GM19351 (cell line): Measurements from ENCODE around the gene PAXIP1.
"Not testable (repeated sequence)": the region's sequence is repeated elsewhere in the genome, so short reads cannot be mapped to it uniquely, and the experiment has no call there.

Experiments used
- ATAC-seq: cut with Tn5 transposase; IDR thresholded peaks from one replicate; pipeline ENCODE4 v1.9.1; 2021; ENCODE audit warnings: mild to moderate bottlenecking, moderate library complexity; ENCODE audit not compliant: unreplicated experiment

The PAXIP1 gene

DNA sequence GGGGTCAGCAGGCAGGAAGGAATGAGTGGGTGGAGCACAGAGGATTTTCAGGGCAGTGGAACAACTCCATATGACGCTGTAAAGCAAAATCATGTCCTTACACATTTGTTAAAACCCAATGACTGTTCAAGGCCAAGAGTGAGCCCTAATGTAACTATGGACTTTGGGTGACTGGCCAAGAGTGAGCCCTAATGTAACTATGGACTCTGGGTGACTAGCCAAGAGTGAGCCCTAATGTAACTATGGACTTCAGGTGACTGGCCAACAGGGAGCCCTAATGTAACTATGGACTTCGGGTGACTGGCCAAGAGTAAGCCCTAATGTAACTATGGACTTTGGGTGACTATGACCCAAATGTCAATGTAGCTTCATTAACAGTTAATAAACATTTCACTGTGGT is 52.0 kb downstream of the PAXIP1 start:
- ATAC-seq: no peak

DNA sequence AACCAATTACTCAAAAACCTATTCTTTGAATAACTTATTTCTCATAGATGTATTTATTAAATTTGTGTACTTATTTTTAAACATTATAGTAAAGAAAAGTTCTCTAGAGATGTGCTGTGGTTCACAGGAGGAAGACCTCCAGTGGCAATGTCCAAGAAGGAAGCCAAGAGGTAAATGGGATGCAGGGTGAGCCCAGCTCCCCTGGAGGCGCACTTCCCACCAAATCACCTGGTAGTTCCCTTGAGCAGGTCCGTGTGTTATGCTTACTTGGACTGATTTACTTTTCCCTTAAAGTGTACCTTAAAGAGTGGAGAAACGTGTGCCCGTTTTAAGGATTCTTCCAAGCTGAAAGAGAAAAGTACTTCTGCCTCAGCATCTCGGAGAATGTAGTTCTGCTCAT is 55.3 kb downstream of the PAXIP1 start:
- ATAC-seq: no peak

DNA sequence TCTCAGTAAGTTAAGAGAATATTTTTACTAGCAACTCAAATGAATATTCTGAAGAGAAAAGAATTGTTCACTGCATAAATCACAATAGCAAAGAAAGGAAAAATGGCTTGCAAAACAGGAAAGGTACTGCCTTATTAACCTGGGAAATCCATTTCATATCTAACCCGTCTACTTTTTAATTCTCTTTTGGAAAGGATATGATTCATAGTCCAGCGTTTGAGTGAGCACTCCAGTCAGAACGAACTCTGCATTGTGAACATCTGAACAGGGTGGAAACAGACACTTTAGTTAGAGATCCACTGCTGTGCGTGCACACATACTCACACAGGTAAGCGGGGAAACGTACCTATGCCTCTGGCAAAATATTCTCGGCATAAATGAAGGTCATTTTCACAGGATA is 56.8 kb downstream of the PAXIP1 start:
- ATAC-seq: no peak

- no peak for ATAC-seq
Measured at GRCh38 chr7:154943906-154944305, 59.0 kb downstream of the PAXIP1 start.

DNA sequence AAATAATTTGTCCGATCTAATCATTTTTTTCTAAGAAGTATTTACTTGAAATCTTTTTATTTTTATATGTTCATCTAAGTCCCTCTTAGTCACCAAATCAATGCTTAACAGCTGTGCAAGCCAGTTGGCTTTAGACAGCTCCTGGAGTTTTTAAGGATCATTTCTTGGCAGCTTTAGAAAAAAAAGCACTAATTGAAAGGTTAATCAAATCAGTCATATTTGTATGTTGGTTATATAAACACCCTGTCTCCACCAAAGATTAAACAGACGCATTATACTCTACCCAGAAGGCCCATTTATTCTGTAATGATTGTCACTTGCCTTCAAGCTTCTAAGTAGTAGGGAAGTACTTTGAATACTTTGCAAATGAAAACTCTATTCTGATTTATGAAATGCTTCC is 60.2 kb downstream of the PAXIP1 start:
- no peak for ATAC-seq

DNA sequence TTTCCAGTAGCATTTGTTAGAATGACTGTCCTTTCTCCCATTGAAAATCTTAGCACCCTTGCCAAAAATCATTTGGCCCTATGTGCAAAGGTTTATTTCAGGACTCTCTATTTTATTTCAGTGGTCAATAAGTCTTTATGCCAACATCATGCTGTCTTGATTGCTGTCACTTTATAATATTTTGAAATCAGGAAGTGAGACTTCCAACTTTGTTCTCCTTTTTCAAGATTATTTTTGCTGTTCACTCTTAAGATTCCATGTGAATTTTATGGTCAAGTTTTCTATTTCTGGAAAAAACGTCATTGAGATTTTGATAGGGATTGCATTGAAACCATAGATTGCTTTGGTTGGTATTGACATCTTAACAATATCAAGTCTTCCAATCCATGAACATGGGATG is 65.1 kb downstream of the PAXIP1 start:
- ATAC-seq: no peak

- ATAC-seq: not testable (repeated sequence)
Measured at GRCh38 chr7:154934353-154934952, 68.5 kb downstream of the PAXIP1 start.

DNA sequence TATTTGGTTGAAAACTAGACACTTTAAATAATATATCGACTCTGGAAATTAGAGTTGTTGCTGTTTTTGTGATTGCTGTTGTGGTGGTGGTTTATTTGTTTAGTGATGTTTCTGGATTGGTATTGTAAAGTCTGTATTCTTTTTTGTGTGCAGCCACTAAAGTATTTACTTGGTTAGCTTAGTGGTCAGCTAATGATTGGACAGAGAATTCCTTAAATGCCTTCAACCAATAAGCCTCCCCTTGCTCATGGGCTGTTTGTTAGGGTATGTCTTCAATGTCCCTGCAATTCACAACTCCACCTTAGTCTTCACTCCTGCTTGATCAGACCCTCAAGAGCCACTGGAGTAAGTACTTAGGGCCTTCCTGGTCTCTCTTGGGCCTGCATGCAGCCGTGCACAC is 71.0 kb downstream of the PAXIP1 start:
- ATAC-seq: no peak

GRCh38 chr7:154929006-154929726 is 73.8 kb downstream of the PAXIP1 start:
- no peak for ATAC-seq

GRCh38 chr7:154928136-154929005 is 74.6 kb downstream of the PAXIP1 start:
- peak; percentile 81 for ATAC-seq

- ATAC-seq: peak; percentile 57
Measured at GRCh38 chr7:154927624-154928125, 75.2 kb downstream of the PAXIP1 start.

GRCh38 chr7:154922472-154922871 is 80.5 kb downstream of the PAXIP1 start:
- ATAC-seq: not testable (repeated sequence)

- ATAC-seq: no peak
Measured at GRCh38 chr7:154919344-154920225, 83.3 kb downstream of the PAXIP1 start.

GRCh38 chr7:154918741-154919140 is 84.2 kb downstream of the PAXIP1 start:
- ATAC-seq: no peak

- no peak for ATAC-seq
Measured at GRCh38 chr7:154918266-154918665, 84.7 kb downstream of the PAXIP1 start.

DNA sequence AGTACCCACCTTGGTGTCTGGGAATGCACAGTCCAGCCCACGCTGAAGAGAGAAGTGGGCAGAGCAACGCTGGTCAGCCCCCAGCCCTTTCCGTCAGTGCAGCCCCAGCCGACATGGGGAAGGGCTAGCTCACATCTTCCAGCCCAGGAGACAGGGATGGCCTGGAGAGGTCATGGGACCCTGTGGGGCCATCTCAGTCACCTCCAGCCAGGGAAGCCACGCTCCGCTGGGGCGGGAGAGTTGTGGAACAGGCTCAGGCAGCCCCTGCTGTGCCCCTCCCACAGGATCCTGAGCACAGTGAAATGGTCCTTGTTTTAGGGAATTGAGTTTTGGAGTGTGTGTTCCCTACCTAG is 85.1 kb downstream of the PAXIP1 start:
- ATAC-seq: no peak

DNA sequence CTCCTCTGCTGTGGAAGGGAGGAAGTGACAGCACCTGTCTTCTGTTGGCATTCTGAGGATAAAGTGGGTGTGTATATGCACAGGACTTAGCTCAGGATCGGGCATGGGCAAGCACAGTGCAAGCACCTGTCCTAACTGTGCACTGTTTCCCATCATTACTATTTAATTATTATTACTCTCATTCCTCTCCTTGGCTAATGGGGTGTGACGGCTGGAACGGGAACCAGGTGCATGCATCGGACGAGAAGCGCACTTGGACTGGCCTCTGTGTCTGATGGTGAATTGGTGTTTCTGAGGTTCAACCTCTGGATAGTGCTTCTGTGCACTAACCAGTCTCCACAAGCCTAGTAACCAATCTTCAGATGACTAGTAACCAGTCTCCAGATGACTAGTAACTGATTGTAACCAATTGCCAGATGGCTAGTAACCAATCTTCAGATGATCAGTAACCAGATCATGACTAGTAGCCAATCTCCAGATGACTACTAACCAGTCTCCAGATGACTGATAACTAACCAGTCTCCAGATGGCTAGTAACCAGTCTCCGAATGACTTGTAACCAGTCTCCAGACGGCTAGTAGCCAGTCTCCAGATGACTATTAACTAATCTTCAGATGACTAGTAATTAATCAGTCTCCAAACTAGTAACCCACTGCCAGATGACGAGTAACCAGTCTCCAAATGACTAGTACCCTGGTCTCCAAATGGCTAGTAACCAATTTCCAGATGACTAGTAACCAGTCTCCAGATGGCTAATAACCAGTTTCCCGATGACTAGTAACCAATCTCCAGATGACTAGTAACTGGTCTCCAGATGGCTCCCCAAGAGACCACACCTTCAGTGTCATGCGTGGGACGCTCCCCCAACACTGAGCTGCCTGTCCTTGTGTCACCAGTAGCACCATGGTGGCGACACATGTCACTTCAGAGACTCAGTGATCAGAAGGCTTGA is 85.8 kb downstream of the PAXIP1 start:
- no peak for ATAC-seq

GRCh38 chr7:154916381-154916780 is 86.5 kb downstream of the PAXIP1 start:
- no peak for ATAC-seq

DNA sequence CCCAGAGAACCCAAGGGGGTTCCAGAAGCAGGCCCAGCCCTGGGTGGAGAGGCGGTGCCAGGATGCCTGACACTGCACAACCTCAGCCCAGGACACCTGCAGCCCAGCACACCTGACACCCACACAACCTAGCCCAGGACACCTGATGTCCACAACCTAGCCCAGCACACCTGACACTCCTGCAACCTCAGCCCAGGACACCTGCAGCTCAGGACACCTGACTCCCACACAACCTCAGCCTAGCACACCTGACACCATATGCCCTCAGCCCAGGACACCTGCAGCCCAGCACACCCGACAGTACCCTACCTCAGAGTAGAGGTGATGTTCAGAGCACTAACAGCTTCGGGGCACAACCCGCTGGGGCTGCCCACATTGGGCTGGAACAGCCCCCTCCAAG is 87.3 kb downstream of the PAXIP1 start:
- ATAC-seq: no peak

DNA sequence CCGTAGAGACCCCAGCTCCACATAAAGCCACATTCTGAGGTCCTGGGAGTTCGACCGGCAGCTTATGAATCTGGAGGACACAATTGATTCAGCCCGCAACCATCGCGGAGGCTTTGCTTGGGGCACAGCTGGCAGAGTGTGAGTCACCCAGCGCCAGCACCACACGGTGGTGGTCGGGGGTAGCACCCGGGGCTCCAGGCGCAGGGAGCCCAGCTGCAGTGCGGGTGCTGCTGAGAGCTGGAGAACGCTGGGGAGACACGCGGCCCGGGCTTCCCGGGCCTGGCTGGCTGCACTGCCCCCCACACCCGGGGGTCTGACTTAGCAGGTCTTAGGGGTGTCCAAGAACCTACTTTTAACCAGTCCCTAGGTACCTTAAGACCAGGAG is 87.9 kb downstream of the PAXIP1 start:
- no peak for ATAC-seq
